SU-DHL-6 (cell line): ENCODE measurements around the gene CCM2.

Source experiments
- EZH2phosphoT487 ChIP-seq: fragments of 200-600 bp; sonication (generic), shearing (Covaris generic); conservative IDR thresholded peaks from 2 replicates; pipeline ENCODE4 v1.6.1; 2018; ENCODE audit warnings: mild to moderate bottlenecking, antibody characterized with exemption, low read length, moderate library complexity, mixed read lengths
- TF ChIP-seq, protein P1 (sequence below): fragments of 200-600 bp; sonication (generic); IDR thresholded peaks from one replicate; pipeline ENCODE4 v1.5.1; 2017; ENCODE audit warnings: antibody characterized with exemption, mild to moderate bottlenecking, low read length, moderate library complexity; ENCODE audit not compliant: insufficient read depth, poor library complexity, severe bottlenecking

DNA sequence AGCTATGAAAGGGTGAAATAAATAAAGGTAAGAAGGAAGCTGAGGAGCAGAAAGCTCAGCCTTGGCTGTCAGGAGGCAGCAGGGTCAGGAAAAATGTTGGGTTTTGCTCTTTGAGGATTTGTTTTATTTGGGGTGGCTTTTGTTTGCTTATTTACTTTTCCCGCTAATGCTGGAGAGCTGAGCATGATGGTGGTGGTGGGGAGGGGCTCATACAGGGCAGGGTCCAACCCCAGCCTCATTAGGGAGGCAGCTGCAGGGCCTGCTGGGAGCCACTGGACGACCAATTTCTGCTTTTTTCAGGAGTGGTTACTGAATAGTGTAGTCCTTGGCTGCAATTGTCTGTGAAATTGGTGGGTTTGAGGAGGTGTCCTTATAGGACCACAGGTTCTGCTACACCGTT is 36.3 kb downstream of the CCM2 start:
- TF ChIP-seq, protein P1, sequence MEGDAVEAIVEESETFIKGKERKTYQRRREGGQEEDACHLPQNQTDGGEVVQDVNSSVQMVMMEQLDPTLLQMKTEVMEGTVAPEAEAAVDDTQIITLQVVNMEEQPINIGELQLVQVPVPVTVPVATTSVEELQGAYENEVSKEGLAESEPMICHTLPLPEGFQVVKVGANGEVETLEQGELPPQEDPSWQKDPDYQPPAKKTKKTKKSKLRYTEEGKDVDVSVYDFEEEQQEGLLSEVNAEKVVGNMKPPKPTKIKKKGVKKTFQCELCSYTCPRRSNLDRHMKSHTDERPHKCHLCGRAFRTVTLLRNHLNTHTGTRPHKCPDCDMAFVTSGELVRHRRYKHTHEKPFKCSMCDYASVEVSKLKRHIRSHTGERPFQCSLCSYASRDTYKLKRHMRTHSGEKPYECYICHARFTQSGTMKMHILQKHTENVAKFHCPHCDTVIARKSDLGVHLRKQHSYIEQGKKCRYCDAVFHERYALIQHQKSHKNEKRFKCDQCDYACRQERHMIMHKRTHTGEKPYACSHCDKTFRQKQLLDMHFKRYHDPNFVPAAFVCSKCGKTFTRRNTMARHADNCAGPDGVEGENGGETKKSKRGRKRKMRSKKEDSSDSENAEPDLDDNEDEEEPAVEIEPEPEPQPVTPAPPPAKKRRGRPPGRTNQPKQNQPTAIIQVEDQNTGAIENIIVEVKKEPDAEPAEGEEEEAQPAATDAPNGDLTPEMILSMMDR: no peak
- no peak for TF ChIP-seq EZH2phosphoT487
